ENCODE measurements around the gene CYTH4. TPM values are rescaled to one million over a fixed set of nuclear protein-coding genes. Genes with fewer than 3 reads are reported as not detected.

Gene CYTH4
- total and polyA plus RNA-seq, 2 experiments from 2014 or later: not detected

DNA sequence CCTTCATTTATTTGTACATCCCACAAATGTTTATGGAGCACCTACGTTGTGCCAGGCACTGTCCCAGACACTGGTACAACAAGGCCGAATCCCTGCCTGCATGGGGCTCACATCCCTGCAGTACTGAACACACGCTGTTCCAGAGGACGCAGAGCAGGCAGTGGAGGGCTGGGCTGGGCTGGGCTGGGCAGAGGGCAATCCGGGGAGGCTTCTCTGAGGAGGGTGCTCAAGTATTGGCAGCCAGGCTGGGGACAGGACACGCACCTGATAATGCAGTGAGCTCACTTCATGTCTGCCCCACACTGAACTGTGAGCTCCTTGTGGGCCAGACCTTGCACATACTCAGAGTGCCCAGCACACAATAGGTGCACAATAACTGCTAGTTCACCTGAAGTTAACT, 34.1 kb downstream of the CYTH4 start:
- Mint-ChIP-seq H3K27ac (no peak overlapping the region; the same call in 1 of the 2 replicates), H3K36me3 (ENCODE audit: low read depth) (no peaks in the 10 kb centered on the region), H3K27me3 (ENCODE audit: insufficient read depth, low read depth, poor library complexity) (peaks cover 15% of the 10 kb centered on the region), H3K9me3 (no peaks in the 10 kb centered on the region), H3K4me1 (peaks cover 13% of the 10 kb centered on the region), H3K4me3 (no peak overlapping the region)
- Histone ChIP-seq H3K79me2 (replicated peaks; ENCODE audit: insufficient read depth) (no peaks in the 10 kb centered on the region), H3K27ac (ENCODE audit: low read depth) (no peak overlapping the region), H3K4me3 (no peak overlapping the region), H3K4me2 (no peak overlapping the region), H3K9me2 (ENCODE audit: insufficient read depth) (no peaks in the 10 kb centered on the region), H3K27me3 (ENCODE audit: insufficient read depth) (no peaks in the 10 kb centered on the region), H4K20me1 (replicated peaks; ENCODE audit: insufficient read depth) (no peaks in the 10 kb centered on the region), H3K36me3 (ENCODE audit: insufficient read depth) (no peaks in the 10 kb centered on the region), H2AFZ (no peak overlapping the region), H3K4me1 (ENCODE audit: insufficient read depth) (no peaks in the 10 kb centered on the region), H3F3A (replicated peaks; ENCODE audit: low read depth) (no peaks in the 10 kb centered on the region)
- DNase-seq (ENCODE audit: low spot score) (no peak), ATAC-seq (no peak; the same call in 2 of the 3 replicates)
- no peak for TF ChIP-seq NANOG (IDR thresholded peaks at IDR 0.05; ENCODE audit: borderline replicate concordance)
- no peak for TF ChIP-seq JUNB (IDR thresholded peaks at IDR 0.05; ENCODE audit: unreplicated experiment)
- TF ChIP-seq CREB1 (CRISPR knock-in tag; IDR thresholded peaks at IDR 0.05; ENCODE audit: low read depth): no peak
- TF ChIP-seq, protein P1, sequence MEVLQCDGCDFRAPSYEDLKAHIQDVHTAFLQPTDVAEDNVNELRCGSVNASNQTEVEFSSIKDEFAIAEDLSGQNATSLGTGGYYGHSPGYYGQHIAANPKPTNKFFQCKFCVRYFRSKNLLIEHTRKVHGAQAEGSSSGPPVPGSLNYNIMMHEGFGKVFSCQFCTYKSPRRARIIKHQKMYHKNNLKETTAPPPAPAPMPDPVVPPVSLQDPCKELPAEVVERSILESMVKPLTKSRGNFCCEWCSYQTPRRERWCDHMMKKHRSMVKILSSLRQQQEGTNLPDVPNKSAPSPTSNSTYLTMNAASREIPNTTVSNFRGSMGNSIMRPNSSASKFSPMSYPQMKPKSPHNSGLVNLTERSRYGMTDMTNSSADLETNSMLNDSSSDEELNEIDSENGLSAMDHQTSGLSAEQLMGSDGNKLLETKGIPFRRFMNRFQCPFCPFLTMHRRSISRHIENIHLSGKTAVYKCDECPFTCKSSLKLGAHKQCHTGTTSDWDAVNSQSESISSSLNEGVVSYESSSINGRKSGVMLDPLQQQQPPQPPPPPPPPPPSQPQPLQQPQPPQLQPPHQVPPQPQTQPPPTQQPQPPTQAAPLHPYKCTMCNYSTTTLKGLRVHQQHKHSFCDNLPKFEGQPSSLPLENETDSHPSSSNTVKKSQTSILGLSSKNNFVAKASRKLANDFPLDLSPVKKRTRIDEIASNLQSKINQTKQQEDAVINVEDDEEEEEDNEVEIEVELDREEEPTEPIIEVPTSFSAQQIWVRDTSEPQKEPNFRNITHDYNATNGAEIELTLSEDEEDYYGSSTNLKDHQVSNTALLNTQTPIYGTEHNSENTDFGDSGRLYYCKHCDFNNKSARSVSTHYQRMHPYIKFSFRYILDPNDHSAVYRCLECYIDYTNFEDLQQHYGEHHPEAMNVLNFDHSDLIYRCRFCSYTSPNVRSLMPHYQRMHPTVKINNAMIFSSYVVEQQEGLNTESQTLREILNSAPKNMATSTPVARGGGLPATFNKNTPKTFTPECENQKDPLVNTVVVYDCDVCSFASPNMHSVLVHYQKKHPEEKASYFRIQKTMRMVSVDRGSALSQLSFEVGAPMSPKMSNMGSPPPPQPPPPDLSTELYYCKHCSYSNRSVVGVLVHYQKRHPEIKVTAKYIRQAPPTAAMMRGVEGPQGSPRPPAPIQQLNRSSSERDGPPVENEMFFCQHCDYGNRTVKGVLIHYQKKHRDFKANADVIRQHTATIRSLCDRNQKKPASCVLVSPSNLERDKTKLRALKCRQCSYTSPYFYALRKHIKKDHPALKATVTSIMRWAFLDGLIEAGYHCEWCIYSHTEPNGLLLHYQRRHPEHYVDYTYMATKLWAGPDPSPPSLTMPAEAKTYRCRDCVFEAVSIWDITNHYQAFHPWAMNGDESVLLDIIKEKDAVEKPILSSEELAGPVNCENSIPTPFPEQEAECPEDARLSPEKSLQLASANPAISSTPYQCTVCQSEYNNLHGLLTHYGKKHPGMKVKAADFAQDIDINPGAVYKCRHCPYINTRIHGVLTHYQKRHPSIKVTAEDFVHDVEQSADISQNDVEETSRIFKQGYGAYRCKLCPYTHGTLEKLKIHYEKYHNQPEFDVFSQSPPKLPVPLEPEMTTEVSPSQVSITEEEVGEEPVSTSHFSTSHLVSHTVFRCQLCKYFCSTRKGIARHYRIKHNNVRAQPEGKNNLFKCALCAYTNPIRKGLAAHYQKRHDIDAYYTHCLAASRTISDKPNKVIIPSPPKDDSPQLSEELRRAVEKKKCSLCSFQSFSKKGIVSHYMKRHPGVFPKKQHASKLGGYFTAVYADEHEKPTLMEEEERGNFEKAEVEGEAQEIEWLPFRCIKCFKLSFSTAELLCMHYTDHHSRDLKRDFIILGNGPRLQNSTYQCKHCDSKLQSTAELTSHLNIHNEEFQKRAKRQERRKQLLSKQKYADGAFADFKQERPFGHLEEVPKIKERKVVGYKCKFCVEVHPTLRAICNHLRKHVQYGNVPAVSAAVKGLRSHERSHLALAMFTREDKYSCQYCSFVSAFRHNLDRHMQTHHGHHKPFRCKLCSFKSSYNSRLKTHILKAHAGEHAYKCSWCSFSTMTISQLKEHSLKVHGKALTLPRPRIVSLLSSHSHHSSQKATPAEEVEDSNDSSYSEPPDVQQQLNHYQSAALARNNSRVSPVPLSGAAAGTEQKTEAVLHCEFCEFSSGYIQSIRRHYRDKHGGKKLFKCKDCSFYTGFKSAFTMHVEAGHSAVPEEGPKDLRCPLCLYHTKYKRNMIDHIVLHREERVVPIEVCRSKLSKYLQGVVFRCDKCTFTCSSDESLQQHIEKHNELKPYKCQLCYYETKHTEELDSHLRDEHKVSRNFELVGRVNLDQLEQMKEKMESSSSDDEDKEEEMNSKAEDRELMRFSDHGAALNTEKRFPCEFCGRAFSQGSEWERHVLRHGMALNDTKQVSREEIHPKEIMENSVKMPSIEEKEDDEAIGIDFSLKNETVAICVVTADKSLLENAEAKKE (CRISPR knock-in tag; IDR thresholded peaks at IDR 0.05): no peak
- no peak for TF ChIP-seq POLR2AphosphoS5 (IDR thresholded peaks at IDR 0.05; ENCODE audit: low read depth)

DNA sequence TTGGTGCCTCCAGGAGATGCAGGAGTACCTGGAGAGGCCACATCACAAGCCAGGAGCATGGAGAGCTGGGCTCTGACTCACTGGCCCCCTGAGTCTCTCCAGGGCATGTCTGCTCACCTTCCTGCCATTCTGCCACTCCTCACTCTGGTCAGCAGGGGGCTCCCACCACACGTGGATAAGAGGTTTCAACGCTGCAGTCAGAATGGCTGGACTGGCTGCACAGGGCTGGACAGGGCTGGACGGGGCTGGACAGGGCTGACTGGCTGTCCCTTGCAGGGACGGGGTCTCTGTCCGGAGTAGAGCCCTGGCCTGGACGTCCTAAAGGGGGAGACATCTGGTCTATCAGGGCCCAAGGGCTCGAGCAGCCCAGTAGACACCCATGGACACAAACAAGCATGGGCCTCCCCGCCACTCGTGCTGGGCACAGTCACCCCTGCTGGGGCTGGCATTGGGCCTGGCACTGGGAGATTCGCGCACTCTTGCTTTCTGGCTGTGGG, 34.6 kb downstream of the CYTH4 start:
- no peak for TF ChIP-seq CREB1 (CRISPR knock-in tag; IDR thresholded peaks at IDR 0.05; ENCODE audit: low read depth)
- TF ChIP-seq, protein P2, sequence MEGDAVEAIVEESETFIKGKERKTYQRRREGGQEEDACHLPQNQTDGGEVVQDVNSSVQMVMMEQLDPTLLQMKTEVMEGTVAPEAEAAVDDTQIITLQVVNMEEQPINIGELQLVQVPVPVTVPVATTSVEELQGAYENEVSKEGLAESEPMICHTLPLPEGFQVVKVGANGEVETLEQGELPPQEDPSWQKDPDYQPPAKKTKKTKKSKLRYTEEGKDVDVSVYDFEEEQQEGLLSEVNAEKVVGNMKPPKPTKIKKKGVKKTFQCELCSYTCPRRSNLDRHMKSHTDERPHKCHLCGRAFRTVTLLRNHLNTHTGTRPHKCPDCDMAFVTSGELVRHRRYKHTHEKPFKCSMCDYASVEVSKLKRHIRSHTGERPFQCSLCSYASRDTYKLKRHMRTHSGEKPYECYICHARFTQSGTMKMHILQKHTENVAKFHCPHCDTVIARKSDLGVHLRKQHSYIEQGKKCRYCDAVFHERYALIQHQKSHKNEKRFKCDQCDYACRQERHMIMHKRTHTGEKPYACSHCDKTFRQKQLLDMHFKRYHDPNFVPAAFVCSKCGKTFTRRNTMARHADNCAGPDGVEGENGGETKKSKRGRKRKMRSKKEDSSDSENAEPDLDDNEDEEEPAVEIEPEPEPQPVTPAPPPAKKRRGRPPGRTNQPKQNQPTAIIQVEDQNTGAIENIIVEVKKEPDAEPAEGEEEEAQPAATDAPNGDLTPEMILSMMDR (conservative IDR thresholded peaks at IDR 0.05; ENCODE audit: low read depth in 2 of 2): peak; percentile 88 to 99
- no peak overlapping the region for H3K27ac ChIP-seq (ENCODE audit: low read depth)
- Mint-ChIP-seq H3K4me3 (no peak overlapping the region), H3K9me3 (no peaks in the 10 kb centered on the region), H3K27me3 (ENCODE audit: insufficient read depth, low read depth, poor library complexity) (peaks cover 15% of the 10 kb centered on the region), H3K4me1 (peaks cover 13% of the 10 kb centered on the region), H3K36me3 (ENCODE audit: low read depth) (no peaks in the 10 kb centered on the region), H3K27ac (no peak overlapping the region; the same call in 1 of the 2 replicates)
- no peaks in the 10 kb centered on the region for H3K4me1 ChIP-seq (ENCODE audit: insufficient read depth)
- H3F3A ChIP-seq (replicated peaks; ENCODE audit: low read depth): no peaks in the 10 kb centered on the region
- H3K79me2 ChIP-seq (replicated peaks; ENCODE audit: insufficient read depth): no peaks in the 10 kb centered on the region
- H4K20me1 ChIP-seq (replicated peaks; ENCODE audit: insufficient read depth): no peaks in the 10 kb centered on the region
- H3K9me2 ChIP-seq (ENCODE audit: insufficient read depth): no peaks in the 10 kb centered on the region
- H2AFZ ChIP-seq: no peak overlapping the region
- H3K4me2 ChIP-seq: no peak overlapping the region
- ATAC-seq (peak; percentile 89), DNase-seq (ENCODE audit: low spot score) (peak; percentile 87)
- H3K27me3 ChIP-seq (ENCODE audit: insufficient read depth): no peaks in the 10 kb centered on the region
- H3K36me3 ChIP-seq (ENCODE audit: insufficient read depth): no peaks in the 10 kb centered on the region
- no peak overlapping the region for H3K4me3 ChIP-seq

Measured in GM23338 (cell line).